B cell (primary cell): ENCODE measurements around the gene LRRC26. TPM values are rescaled to one million over a fixed set of nuclear protein-coding genes. Genes with fewer than 3 reads are reported as not detected.

Experiments
- ATAC-seq: fragments of 200-7000 bp; cut with Tn5 transposase; one replicate; pipeline ENCODE4 v1.10.0; 2021; ENCODE audit warnings: low read depth, mild to moderate bottlenecking, moderate number of reproducible peaks, moderate library complexity
- CTCF ChIA-PET: fragments of 350-600 bp; sonication (Branson Sonifier 250); formaldehyde crosslinking; loops from one replicate; lab custom pipeline; 2021; ENCODE audit warnings: antibody characterized with exemption, inconsistent platforms; lab: Charles Lee
- POLR2A ChIA-PET: fragments of 350-600 bp; sonication (Branson Sonifier 250); formaldehyde crosslinking; loops from one replicate; lab custom pipeline; 2021; ENCODE audit warnings: antibody characterized with exemption; lab: Charles Lee
- DNase-seq: peaks from one replicate; pipeline ENCODE4 v3.0.0; 2013
- H2AFZ ChIP-seq: 2 replicates; pipeline ENCODE4 v1.6.1; 2012; ENCODE audit warnings: mild to moderate bottlenecking, low read depth, low read length; ENCODE audit not compliant: insufficient read depth, poor library complexity, severe bottlenecking
- H3K27ac ChIP-seq, 2 donors: 1 replicate in 1 of 2; 2 replicates in 1 of 2; pipeline ENCODE4 v1.5.1; 2012 to 2013; ENCODE audit warnings: low read length in 2 of 2, mild to moderate bottlenecking in 2 of 2, moderate library complexity in 1 of 2
- H3K27me3 ChIP-seq, 4 experiments: fragments of 200-600 bp in 1 of 4; sonication (generic) in 1 of 4; replicated peaks in 1 of 4; 1 replicate in 2 of 4; 2 replicates in 2 of 4; pipeline versions ENCODE4 v1.6.1 to v1.7.0; 2013 to 2016; ENCODE audit warnings: low read length in 3 of 4, mild to moderate bottlenecking in 2 of 4, mixed read lengths in 1 of 4, moderate library complexity in 1 of 4; ENCODE audit not compliant: insufficient read depth in 4 of 4, control insufficient read depth in 3 of 4; ENCODE audit errors: control extremely low read depth in 1 of 4
- H3K36me3 ChIP-seq, 2 experiments: replicated peaks in 1 of 2; 1 replicate in 1 of 2; 2 replicates in 1 of 2; pipeline versions ENCODE4 v1.6.1 to v1.7.1; 2013; ENCODE audit warnings: low read length in 1 of 2; ENCODE audit not compliant: insufficient read depth in 2 of 2, control insufficient read depth in 1 of 2; ENCODE audit errors: control extremely low read depth in 1 of 2, extremely low read depth in 1 of 2
- H3K4me1 ChIP-seq, 2 donors: fragments of 200-600 bp in 1 of 2; sonication (generic) in 1 of 2; 1 replicate in 1 of 2; 2 replicates in 1 of 2; pipeline versions ENCODE4 v1.5.1 to v1.6.1; 2013 to 2017; ENCODE audit warnings: low read length in 2 of 2; ENCODE audit not compliant: control insufficient read depth in 2 of 2, insufficient read depth in 2 of 2
- H3K4me2 ChIP-seq: replicated peaks from 2 replicates; pipeline ENCODE3; 2012; ENCODE audit warnings: mild to moderate bottlenecking, low read depth, low read length; ENCODE audit not compliant: poor library complexity, severe bottlenecking
- H3K4me3 ChIP-seq, 5 experiments: fragments of 200-600 bp in 1 of 5; sonication (generic) in 1 of 5; 1 replicate in 3 of 5; 2 replicates in 2 of 5; pipeline versions ENCODE4 v1.5.1 to v1.7.0; 2011 to 2016; ENCODE audit warnings: low read length in 4 of 5, mild to moderate bottlenecking in 4 of 5, low read depth in 2 of 5, control low read depth in 1 of 5, moderate library complexity in 1 of 5; ENCODE audit not compliant: insufficient read depth in 1 of 5; ENCODE audit errors: control extremely low read depth in 1 of 5, extremely low read depth in 1 of 5
- H3K79me2 ChIP-seq: fragments of 200-600 bp; sonication (generic); one replicate; pipeline ENCODE4 v1.6.0; 2016; ENCODE audit warnings: low read length; ENCODE audit not compliant: control insufficient read depth, insufficient read depth
- H3K9ac ChIP-seq: fragments of 200-600 bp; sonication (generic); 2 replicates; pipeline ENCODE4 v1.6.1; 2017; ENCODE audit warnings: mild to moderate bottlenecking, low read length, moderate library complexity
- H3K9me3 ChIP-seq, 3 donors: one replicate each; pipeline versions ENCODE4 v1.6.1 to v1.7.1; 2013; ENCODE audit warnings: low read length in 2 of 3; ENCODE audit not compliant: control insufficient read depth in 2 of 3, insufficient read depth in 1 of 3; ENCODE audit errors: control extremely low read depth in 1 of 3
- H4K20me1 ChIP-seq: 2 replicates; pipeline ENCODE4 v1.6.0; 2012; ENCODE audit warnings: mild to moderate bottlenecking, low read length; ENCODE audit not compliant: insufficient read depth, control insufficient read depth, poor library complexity, severe bottlenecking
- H3K27ac Mint-ChIP-seq: one replicate; pipeline ENCODE4 v1.8.0; 2021; ENCODE audit warnings: mixed read lengths
- H3K27me3 Mint-ChIP-seq: one replicate; pipeline ENCODE4 v1.8.0; 2021; ENCODE audit warnings: mixed read lengths
- H3K4me1 Mint-ChIP-seq: one replicate; pipeline ENCODE4 v1.8.0; 2021; ENCODE audit warnings: mixed read lengths
- H3K4me3 Mint-ChIP-seq: one replicate; pipeline ENCODE4 v1.8.0; 2021; ENCODE audit warnings: mixed read lengths
- H3K9me3 Mint-ChIP-seq: one replicate; pipeline ENCODE4 v1.8.0; 2022; ENCODE audit warnings: mixed read lengths; ENCODE audit not compliant: insufficient read depth
- CTCF ChIP-seq: fragments of 200-600 bp; IDR thresholded peaks from one replicate; pipeline ENCODE4 v1.8.0; 2022; ENCODE audit warnings: antibody characterized with exemption, mild to moderate bottlenecking
- EZH2 ChIP-seq: IDR thresholded peaks from 2 replicates; pipeline ENCODE4 v1.6.1; 2012; ENCODE audit warnings: borderline replicate concordance, low read depth, mild to moderate bottlenecking, moderate library complexity, low read length; ENCODE audit not compliant: insufficient read depth, poor library complexity, severe bottlenecking
- whole genome bisulfite sequencing: methylation state at CpG from one replicate; pipeline ENCODE4 v1.1.5; 2013; ENCODE audit warnings: missing lambda C conversion rate; ENCODE audit not compliant: insufficient coverage; 5-methylcytosine and 5-hydroxymethylcytosine counted together
- intact Hi-C: fragments of 100-400 bp; cut with micrococcal nuclease; formaldehyde crosslinking; loops from one replicate; pipeline ENCODE4 v1.10.0; 2022
- polyA plus RNA-seq: library from polyadenylated mRNA; depleted of rRNA; stranded (reverse); fragments of >200 nt; gene quantifications from 2 replicates; pipeline ENCODE4 v1.2.3, GENCODE V29; 2012
- total RNA-seq, 2 donors: library from RNA; stranded (reverse); fragments of 120-200 nt in 1 of 2; gene quantifications; 1 replicate in 1 of 2; 2 replicates in 1 of 2; pipeline versions ENCODE4 v1.2.3 to v1.2.4, GENCODE V29; 2013 to 2022

The LRRC26 gene
- total and polyA plus RNA-seq, 2 donors (not counting 1 experiment from before 2014, with no cell fraction given) = not detected

- intact Hi-C loops = no loop called here
- CTCF ChIA-PET = interaction anchor here (1.2 kb wide), 1 partner anchor 121 kb away, joined by 3 read pairs; the partner anchor contains the start of gene NRARP
- no peaks in the 10 kb centered on the region for H3K27me3 Mint-ChIP-seq
- H3K4me1 Mint-ChIP-seq = no peaks in the 10 kb centered on the region
- Histone ChIP-seq H3K4me3 (no peak overlapping the region), H3K27ac (no peak overlapping the region), H3K9ac (no peak overlapping the region), H3K27me3 (no peaks in the 10 kb centered on the region), H3K79me2 (peaks cover 13% of the 10 kb centered on the region), H3K9me3 (no peaks in the 10 kb centered on the region), H3K4me2 (no peak overlapping the region), H3K36me3 (peaks cover 0 to 63% of the 10 kb centered on the region in 2 experiments), H3K4me1 (no peaks in the 10 kb centered on the region), H2AFZ (no peak overlapping the region), H4K20me1 (peaks cover 45% of the 10 kb centered on the region)
- H3K4me3 Mint-ChIP-seq = no peak overlapping the region
- TF ChIP-seq EZH2 (no peak), CTCF (no peak)
- no peaks in the 10 kb centered on the region for H3K9me3 Mint-ChIP-seq
- 94% methylated on average over 20 of the region's 20 CpGs for WGBS
- H3K27ac Mint-ChIP-seq = no peak overlapping the region
- POLR2A ChIA-PET = no interaction called here
- DNase-seq (no peak), ATAC-seq (no peak)
These were observed 10.6 kb upstream of the LRRC26 start for GRCh38 chr9:137180491-137180890.

- ATAC-seq (no peak), DNase-seq (no peak)
- Mint-ChIP-seq H3K27ac (no peak overlapping the region), H3K4me1 (no peaks in the 10 kb centered on the region), H3K4me3 (no peak overlapping the region), H3K9me3 (no peaks in the 10 kb centered on the region), H3K27me3 (no peaks in the 10 kb centered on the region)
- peaks cover 38% of the 10 kb centered on the region for H4K20me1 ChIP-seq
- H3K9me3 ChIP-seq = no peaks in the 10 kb centered on the region
- intact Hi-C loops = no loop called here
- H3K27ac ChIP-seq = no peak overlapping the region
- H3K36me3 ChIP-seq = peaks cover 0 to 57% of the 10 kb centered on the region in 2 experiments
- H3K4me3 ChIP-seq = no peak overlapping the region
- ChIA-PET POLR2A (no interaction called here), CTCF (interaction anchor here (1.4 kb wide), 1 partner anchor 9 kb away, joined by 3 read pairs; the partner anchor contains the start of genes ANAPC2 and SSNA1)
- 97% methylated on average over 17 of the region's 17 CpGs for WGBS
- peaks cover 5 to 7% of the 10 kb centered on the region in 2 donors for H3K4me1 ChIP-seq
- no peak overlapping the region for H2AFZ ChIP-seq
- TF ChIP-seq CTCF (no peak), EZH2 (no peak)
- no peak overlapping the region for H3K9ac ChIP-seq
- H3K79me2 ChIP-seq = peaks cover 6% of the 10 kb centered on the region
- H3K27me3 ChIP-seq = no peaks in the 10 kb centered on the region
- no peak overlapping the region for H3K4me2 ChIP-seq
These were observed 9.9 kb upstream of the LRRC26 start for GRCh38 chr9:137179761-137180160.
